HG03066 (cell line): Measurements from ENCODE around the gene CADM4.
A peak's percentile ranks its signal among the peaks of the same experiment; 100 is the strongest.
"Not testable (repeated sequence)": the region's sequence is repeated elsewhere in the genome, so short reads cannot be mapped to it uniquely, and the experiment has no call there.

Experiments used
- ATAC-seq: cut with Tn5 transposase; IDR thresholded peaks from one replicate; pipeline ENCODE4 v1.9.1; 2021; ENCODE audit warnings: low read depth; ENCODE audit not compliant: unreplicated experiment

Gene CADM4

DNA sequence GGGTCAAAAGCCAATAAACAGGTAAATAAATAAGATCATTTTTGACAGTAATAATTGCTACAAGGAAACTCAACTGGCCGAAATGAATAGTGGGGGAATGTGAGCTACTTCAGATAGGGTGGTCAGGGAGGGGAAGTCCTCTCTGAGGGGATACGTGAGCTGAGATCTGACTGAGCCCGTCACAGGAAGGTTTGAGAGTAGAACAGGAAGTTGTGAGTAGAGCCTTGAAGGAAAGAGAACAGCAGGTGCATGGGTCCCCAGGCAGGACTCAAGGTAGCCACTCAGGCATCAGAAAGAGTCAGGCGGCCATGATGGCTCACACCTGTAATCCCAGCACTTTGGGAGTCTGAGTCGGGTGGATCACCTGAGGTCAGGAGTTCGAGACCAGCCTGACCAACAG is 50.0 kb downstream of the CADM4 start:
- ATAC-seq = no peak

DNA sequence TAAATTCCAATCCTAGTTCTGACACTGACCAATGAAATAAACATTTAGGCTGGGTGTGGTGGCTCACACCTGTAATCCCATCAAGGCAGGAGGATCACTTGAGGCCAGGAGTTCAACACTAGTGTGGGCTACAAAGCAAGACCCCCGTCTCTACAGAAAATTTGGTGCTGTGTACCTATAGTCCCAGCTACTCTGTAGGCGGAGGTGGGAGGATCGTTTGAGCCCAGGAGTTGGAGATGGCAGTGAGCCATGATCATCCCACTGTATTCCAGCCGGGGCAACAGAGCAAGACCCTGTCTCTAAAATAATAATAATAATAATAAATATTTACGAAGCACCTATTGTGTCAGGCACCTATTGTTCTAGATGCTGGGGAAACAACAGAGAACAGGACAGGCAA is 50.4 kb downstream of the CADM4 start:
- ATAC-seq = no peak

DNA sequence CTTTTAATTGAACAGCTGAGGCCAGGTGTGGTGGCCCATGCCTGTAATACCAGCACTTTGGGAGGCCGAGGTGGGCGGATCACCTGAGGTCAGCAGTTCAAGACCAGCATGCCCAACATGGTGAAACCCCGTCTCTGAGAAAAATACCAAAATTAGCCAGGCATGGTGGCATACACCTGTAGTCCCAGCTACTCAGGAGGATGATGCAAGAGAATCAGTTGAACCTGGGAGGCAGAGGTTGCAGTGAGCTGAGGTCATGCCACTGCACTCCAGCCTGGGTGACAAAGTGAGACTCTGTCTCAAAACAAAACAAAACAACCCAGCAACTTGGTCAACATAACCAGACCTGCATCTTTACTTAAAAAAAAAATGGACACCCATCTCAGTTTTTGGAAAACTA is 52.6 kb downstream of the CADM4 start:
- not testable (repeated sequence) for ATAC-seq

DNA sequence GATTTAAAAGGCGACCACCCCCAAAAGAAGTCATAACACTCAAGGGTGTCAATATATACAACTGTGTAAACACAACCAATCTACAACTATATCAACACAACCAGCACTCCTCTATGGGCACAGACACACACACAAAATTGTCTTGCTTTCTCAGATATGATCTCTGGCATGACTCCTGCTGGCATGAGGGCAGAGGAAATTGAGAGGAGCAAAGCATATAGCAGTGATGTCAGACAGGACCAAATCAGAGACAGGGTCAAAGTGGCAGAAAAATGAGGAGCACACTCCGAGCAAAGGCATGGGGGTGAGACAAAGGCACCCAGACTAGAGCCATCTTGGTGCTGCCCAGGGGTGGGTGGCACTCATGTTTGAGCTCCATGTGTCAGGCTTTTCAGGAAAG is 53.3 kb downstream of the CADM4 start:
- no peak for ATAC-seq

GRCh38 chr19:43584484-43584883 is 55.2 kb downstream of the CADM4 start:
- ATAC-seq = no peak

- ATAC-seq = no peak
These were observed 57.2 kb downstream of the CADM4 start for GRCh38 chr19:43582495-43582894.

GRCh38 chr19:43581467-43581866 is 58.2 kb downstream of the CADM4 start:
- ATAC-seq = no peak

- no peak for ATAC-seq
These were observed 60.9 kb downstream of the CADM4 start for GRCh38 chr19:43578787-43579186.

GRCh38 chr19:43575955-43576878 is 63.4 kb downstream of the CADM4 start:
- no peak for ATAC-seq

DNA sequence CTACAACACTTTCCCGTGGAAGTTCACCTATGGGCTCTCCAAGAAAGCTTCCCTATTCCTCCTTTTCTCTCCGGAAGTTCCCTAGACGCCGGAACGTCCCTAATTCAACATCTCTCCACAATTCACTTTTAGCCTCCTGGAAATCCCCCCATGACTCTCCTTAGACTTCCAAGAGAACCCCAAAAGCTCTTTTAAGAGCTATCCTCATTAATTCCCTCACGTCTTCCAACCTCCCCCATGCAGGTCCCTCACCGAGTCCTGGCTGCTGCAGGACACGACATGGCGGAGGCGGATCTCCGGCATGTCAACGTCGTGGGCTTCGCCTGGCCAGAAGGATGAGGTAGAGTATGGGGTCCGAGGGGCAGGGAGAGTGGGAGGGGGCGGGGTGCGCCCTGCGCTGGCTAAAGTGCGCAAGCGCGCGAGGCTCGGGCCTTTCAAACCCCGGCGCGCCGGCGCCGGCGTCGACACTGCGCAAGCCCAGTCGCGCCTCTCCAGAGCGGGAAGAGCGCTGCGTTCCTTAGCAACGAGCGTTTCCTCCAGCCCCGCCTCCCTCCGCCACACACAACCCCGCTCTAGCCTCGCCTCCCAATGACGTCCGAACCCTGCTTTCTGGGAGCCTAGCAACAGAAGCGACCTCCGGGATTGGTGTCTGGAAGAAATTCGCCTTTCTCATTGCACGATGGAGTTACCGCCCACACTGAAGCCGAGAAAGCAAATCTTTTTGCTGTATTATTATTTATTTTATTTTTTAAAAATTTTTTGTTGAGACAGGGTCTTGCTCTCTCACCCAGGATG is 64.3 kb downstream of the CADM4 start, which contains the start of the genes PINLYP and XRCC1:
Gene PINLYP (plus strand): TSS at position 646 of the 795 bp plus-strand sequence. CDS start 1,391 bp downstream, outside the sequence.
Gene XRCC1 (minus strand): TSS at position 372 of the 795 bp plus-strand sequence. CDS start 69 bp downstream, at position 303.
- ATAC-seq = peak; percentile 98

DNA sequence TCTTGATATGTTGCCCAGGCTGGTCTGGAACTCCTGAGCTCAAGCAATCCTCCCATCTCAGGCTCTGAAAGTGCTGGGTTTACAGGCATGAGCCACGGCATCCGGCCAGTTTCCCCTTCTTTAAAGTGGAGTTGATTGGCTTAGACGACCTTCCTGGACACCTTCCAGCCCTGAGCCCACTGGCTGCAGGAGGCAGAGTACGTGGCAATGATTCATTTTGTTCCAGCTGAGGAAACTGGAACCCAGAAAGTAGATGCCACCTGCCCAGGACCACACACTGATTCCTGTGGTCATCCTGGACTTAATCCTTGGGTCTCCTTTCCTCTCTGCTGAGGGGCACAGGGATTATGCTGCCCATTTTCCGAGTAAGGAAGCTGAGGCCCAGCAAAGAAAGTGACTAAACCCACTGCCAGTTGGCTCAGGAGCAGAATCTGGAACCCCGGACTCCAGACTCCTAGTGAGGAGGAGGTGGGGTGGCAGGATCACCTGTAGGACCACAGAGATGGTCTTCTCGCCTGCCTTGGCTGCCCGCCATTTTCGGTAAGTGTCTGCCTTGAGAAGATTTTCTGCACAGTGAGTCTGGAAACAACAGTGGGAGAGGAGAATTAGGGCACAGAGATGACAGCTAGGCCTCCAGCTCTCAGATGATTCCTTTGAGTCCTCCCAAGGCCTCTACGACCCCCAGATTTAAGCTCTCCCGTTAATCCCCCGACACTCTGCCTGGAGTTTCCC is 65.1 kb downstream of the CADM4 start:
- no peak for ATAC-seq
